HG02642 (cell line): ENCODE measurements around the gene SAPCD2.

ENCODE experiments used
- ATAC-seq: cut with Tn5 transposase; IDR thresholded peaks from one replicate; pipeline ENCODE4 v1.9.1; 2021; ENCODE audit warnings: mild to moderate bottlenecking; ENCODE audit not compliant: unreplicated experiment, poor library complexity

Gene SAPCD2

GRCh38 chr9:137051145-137051724 lies 19.1 kb downstream of the SAPCD2 start:
- no peak for ATAC-seq

- no peak for ATAC-seq
Observed at GRCh38 chr9:137050570-137050969, 19.8 kb downstream of the SAPCD2 start.

GRCh38 chr9:137049544-137050449 lies 20.6 kb downstream of the SAPCD2 start:
- no peak for ATAC-seq

GRCh38 chr9:137048655-137049543 lies 21.5 kb downstream of the SAPCD2 start:
- ATAC-seq, result no peak

GRCh38 chr9:137046088-137046787 lies 24.1 kb downstream of the SAPCD2 start, which contains the start of gene NPDC1:
TSS of gene NPDC1 (minus strand) at chr9:137046177. CDS start at chr9:137045989, 188 bp downstream.
- no peak for ATAC-seq

GRCh38 chr9:137045294-137046087 lies 24.9 kb downstream of the SAPCD2 start:
- ATAC-seq, result no peak

GRCh38 chr9:137044502-137045177 lies 25.7 kb downstream of the SAPCD2 start:
- no peak for ATAC-seq

- ATAC-seq, result no peak
Observed at GRCh38 chr9:137044037-137044436, 26.3 kb downstream of the SAPCD2 start.

GRCh38 chr9:137042751-137043727 lies 27.3 kb downstream of the SAPCD2 start:
- ATAC-seq, result no peak

- ATAC-seq, result no peak
Observed at GRCh38 chr9:137041124-137041523, 29.2 kb downstream of the SAPCD2 start.

GRCh38 chr9:137040568-137040967 lies 29.8 kb downstream of the SAPCD2 start:
- ATAC-seq, result no peak

- no peak for ATAC-seq
Observed at GRCh38 chr9:137039611-137040366, 30.6 kb downstream of the SAPCD2 start.

- no peak for ATAC-seq
Observed at GRCh38 chr9:137038916-137039315, 31.4 kb downstream of the SAPCD2 start.

GRCh38 chr9:137037483-137037882 lies 32.9 kb downstream of the SAPCD2 start:
- no peak for ATAC-seq

GRCh38 chr9:137037035-137037434 lies 33.3 kb downstream of the SAPCD2 start:
- no peak for ATAC-seq

- no peak for ATAC-seq
Observed at GRCh38 chr9:137035937-137036336, 34.4 kb downstream of the SAPCD2 start.

GRCh38 chr9:137035507-137035834 lies 34.9 kb downstream of the SAPCD2 start:
- peak; percentile 2 for ATAC-seq
